GM21723 (cell line): ENCODE results near the gene BCL3.

Experiments
- ATAC-seq: cut with Tn5 transposase; IDR thresholded peaks from one replicate; pipeline ENCODE4 v1.9.1; 2021; ENCODE audit warnings: mild to moderate bottlenecking, moderate library complexity; ENCODE audit not compliant: unreplicated experiment

Gene BCL3

DNA sequence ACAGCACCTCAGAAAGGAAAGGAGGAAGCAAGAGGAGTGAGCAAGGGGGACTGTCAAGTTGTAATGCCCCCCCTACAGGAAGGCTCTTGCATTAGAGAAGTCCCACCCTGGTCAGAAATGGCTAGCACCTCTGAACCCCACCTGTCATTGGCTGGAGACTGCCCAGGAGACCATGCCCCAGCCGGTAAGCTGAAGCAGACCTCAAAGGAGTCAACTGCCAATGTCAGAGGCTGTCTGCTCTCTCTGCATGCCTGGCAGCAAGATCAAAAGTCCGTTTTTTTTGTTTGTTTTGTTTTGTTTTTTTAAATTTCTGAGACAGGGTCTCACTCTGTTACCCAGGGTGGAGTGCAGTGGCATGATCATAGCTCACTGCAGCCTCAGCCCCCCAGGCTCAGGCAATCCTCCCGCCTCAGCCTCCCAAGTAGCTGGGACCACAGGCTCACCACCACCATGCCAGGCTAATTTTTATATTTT, 8.1 kb upstream of the BCL3 start:
- no peak for ATAC-seq

DNA sequence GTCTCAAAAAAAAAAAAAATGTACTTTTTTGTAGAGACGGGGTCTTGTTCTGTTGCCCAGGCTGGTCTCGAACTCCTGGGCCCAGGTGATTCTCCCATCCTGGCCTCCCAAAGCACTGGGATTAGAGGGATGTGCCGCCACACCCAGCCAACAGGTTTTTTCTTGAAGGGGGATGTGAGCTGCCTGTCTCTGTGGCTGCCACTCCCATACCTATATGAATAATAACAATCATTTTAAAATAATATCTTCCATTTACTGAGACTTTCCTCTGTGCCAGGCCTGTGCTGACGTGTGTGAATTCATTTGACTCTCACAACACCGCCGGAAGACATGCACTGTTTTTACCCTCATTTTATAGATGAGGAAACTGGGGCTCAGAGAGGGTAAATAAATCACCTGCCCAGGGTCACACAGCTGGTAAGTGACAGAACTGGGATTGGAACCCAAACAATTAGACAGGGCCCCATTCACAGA, 7.2 kb upstream of the BCL3 start:
- ATAC-seq: no peak

DNA sequence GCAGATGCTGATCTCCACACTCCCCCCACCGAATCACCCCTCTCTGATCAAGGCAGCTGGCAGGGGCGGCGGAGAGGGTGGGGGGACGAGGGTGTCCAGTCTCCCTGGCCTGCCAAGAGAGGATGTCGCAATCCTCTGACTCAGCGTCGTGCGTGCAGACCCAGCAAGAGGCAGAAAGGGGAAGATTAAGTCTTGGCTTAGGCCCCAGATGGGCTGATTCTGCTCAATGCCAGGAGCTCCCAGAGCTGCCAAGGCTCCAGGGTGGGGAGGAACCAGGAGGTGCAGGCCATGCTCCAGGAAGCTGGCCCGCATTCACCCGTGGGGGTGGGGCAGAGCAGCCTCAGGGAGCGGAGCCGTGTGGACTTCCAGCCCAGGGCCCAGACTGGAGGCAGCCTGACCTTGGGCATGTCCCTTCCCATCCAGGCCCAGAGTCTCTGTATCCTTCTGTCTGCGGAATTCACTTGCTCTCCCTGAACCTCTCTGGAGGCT, 6.6 kb upstream of the BCL3 start:
- no peak for ATAC-seq

DNA sequence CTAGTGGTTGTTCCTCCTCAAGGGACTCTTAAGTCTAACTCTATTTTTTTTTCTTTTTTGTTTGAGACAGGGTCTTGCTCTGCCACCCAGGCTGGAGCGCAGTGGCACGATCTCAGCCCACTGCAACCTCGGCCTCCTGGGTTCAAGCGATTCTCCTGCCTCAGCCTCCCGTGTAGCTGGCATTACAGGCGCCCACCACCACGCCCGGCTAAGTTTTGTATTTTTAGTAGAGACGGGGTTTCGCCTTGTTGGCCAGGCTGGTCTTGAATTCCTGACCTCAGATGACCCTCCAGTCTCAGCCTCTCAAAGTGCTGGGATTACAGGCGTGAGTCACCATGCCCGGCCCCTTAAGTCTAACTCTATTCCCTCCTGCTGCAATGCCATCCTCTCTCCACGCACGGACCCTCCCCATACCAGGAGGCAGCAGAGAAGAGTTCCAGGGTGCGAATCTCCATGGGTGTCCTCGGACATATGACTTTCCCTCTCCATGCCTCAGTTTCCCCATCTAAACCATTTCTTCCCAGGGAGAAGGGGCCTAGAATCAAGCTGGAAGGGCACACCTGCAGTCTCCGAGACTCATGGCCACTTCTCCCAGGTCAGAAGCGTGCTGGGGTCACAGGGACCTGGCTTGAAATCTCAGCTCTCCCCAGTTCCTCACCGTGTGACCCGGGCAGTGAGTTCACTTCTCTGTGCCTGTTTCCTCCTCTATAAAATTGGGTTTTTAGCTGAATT, 6.0 kb upstream of the BCL3 start:
- ATAC-seq: no peak

DNA sequence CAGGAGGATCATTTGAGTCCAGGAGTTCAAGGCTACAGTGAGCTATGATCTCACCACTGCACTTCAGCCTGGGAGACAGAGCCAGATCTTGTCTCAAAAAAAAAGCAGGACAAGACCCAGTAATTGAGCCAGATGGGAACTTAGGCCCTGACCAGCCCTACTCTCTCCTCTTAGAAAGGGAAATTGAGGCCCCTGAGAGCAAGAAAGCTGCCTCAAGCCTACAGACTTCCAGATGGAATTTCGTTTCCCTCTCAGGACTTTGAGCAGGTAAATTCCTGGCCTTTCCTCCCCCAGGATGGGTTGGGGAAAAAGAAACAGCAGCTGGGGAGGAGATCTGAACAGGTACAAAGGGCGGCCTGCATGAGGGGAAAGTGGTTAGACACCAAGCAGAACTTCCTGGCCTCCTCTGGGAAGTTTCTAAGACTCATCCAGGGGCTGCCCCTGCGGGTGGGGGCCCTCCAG, 3.6 kb upstream of the BCL3 start:
- ATAC-seq: no peak

DNA sequence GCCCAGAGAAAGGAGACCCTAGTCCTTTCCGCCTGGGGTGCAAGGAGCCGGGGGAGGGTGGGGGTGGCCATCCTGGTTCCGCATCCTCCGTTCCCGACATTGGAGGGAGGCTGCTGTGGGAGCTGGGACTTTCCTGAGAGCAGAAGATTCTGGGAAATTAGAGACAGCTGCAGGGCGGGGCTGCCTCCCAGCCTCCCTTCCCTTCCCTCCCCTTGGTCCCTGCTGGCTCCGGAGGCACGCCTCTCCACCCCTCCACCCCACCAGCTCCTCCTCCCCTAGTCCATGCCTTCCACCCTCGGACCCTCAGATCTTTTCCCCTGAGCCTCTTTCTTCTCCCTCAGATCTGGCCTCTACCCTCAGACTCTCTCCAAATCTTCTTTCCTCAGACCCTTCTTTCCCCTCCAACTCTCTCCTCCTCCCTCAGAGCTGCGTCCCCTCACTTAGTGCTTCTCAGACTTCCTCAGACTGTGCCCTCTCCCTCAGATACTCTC, 3.1 kb upstream of the BCL3 start:
- ATAC-seq: no peak

DNA sequence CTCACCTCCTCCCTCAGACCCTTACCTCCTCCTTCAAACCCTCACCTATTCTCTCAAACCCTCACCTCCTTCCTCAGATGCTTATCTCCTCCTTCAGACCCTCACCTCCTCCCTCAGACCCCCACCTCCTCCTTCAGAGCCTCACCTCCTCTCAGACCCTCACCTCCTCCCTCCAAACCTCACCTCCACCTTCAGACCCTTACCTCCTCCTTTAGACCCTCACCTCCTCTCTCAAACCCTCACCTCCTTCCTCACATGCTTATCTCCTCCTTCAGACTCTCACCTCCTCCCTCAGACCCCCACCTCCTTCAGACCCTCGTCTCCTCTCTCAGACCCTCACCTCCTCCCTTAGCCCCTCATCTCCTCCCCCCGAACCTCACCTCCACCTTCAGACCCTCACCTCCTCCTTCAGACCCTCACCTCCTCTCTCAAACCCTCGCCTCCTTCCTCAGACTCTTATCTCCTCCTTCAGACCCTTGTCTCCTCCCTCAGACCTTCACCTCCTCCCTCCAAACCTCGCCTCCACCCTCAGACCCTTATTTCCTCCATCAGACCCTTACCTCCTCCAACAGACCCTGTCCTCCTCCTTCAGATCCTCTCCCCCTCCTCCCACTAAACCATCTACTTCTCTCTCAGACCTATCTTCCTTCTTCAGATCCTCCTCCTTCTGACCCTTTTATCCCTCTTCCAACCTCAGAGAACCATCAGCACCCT, 2.5 kb upstream of the BCL3 start:
- no peak for ATAC-seq

DNA sequence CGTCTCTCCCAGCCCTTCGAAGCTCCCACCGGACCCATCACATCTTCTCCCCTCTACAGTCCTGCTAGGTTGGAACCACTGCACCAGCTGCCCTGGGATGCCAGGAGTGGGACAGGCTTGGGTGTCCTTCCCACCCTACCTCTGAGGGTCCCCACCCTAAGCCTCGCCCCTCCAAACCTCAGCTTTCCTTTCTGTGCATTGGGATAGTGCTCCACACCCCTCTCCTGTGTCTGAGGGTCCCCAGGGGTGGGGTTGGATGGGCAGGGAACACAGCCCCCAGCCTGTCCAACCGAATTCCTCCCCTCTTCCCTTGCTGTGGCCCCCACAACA, 1.9 kb upstream of the BCL3 start:
- ATAC-seq: no peak

DNA sequence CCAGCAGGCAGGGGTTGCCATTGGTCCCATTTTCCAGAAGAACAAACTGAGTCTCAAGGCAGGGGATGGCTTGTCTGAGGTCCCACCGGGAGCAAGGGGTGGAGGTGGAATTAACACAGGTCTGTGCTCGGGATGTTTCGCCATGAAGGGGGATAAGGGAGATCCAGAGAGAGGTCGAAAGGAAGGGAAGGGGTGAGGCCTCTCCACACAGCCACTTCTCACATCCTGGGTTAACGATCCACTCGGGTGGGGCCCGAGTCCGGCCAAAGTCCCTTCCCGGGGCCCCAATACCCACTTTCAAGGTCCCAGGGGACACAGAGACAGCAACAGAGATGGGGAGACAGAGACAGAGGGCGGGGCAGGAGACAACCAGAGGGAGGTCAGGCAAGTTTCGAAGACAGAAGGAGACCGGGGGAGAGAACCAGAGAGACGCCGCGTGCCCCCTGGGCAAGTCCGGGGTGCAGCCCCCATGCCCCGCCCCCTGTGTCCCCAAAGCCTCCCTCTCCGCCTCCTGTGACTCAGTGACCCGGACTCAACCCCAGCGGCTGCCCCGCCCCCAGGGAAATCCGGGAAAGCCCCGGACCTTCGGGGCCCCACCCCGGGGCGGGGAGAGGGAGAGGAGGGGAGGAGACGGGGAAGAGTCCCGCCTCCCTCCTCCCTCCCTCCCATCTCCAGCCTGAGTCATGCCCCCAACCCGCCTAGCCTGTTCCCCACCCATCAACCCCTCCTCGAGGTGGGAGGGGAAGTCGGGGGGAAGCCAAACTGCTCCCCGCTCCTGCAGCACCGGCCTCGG, 1.4 kb upstream of the BCL3 start:
- peak; percentile 31 for ATAC-seq

DNA sequence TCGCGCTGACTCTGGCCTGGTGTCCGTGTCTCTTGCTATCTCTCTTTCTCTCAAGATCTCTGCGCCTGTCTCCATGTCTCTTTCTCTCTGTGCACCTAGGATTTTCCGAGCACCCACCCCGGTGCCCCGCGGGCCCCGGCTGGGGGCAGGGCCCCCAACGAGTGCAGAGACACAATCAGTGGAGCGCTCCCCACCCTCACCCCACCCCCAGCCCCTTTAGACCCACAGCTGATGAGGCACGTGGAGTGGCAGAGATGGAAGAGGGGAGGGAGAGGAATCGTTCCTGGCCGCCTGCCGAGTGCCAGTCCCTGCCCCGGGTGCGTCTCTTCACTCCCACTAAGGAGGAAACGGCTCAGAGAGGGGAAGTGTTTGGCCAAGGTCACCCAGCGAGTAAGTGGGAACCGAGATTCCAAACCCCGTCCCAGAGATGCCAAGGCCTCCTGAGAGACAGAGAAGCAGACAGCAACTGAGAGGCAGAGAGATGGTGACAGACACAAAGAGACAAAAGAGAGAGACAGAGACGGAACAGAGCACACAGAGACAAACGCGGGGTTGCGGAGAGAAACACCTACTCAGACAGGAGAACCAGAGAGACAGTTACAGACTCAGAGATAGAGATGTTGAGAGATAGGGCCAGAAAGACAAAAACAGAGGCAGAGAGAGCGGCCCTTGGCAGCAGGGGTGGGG, 626 bp upstream of the BCL3 start:
- peak; percentile 16 for ATAC-seq

DNA sequence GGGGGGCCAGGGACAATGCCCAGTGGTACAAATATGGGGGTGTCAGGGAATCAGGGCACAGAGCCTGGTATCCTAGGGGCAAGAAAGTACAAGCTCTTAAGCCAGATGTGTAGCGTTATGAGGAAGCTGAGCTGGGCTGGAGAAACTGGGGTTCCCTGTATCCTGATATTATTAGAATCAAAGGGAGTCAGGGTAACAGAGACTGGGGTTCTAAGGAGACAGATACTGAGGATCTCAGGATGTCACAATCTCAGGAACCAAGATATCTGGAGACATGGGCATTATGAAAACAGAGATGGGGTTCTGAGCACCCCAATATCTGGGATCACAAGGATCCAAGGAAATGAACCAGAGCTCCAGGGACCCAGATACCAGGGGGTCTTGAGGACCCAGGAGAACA, 784 bp downstream of the BCL3 start:
- ATAC-seq: no peak

DNA sequence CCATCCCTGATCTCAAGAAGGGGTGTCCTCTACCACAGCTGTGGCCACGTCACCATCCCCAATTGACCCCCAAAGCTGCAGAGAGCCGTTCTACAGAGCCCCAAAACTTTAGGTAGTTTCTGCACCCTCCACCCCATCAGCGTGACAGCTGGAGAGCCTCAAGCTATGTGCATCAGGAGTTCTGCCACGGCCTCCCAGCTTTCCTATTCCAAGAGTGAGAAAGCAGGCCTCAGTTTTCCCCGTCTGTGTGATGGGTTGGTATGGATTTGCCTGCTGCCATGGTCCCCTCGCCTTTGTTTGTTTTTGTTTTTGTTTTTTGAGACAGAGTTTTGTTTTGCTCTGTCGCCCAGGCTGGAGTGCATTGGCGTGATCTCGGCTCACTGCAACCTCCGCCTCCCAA, 1.5 kb downstream of the BCL3 start:
- no peak for ATAC-seq

DNA sequence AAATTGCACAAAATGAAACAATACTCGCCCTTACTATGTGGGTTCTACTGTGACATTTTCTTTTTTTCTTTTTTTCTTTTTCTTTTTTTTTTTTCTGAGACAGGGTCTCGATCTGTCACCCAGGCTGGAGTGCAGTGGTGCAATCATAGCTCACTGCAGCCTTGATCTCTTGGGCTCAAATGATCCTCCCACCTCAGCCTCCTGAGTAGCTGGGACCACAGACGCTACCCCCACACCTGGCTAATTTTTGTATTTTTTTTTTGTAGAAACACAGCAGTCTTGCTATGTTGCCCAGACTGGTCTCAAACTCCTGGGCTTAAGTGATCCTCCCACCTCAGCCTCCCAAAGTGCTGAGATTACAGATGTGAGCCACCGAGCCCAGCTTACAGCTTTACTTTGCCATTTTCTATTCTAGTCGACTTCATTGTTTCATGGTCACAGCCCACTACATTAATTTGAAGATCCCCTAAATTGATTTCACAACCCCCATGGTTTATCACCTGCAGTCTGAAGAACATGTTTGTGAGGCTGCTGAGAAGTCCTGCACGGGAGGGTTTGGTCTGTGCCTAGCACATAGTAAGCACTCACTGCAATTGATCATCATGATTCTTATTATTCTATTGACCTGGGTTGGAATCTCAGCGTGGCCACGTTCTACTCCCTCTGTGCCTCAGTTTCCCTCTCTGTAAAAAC, 3.8 kb downstream of the BCL3 start:
- no peak for ATAC-seq

DNA sequence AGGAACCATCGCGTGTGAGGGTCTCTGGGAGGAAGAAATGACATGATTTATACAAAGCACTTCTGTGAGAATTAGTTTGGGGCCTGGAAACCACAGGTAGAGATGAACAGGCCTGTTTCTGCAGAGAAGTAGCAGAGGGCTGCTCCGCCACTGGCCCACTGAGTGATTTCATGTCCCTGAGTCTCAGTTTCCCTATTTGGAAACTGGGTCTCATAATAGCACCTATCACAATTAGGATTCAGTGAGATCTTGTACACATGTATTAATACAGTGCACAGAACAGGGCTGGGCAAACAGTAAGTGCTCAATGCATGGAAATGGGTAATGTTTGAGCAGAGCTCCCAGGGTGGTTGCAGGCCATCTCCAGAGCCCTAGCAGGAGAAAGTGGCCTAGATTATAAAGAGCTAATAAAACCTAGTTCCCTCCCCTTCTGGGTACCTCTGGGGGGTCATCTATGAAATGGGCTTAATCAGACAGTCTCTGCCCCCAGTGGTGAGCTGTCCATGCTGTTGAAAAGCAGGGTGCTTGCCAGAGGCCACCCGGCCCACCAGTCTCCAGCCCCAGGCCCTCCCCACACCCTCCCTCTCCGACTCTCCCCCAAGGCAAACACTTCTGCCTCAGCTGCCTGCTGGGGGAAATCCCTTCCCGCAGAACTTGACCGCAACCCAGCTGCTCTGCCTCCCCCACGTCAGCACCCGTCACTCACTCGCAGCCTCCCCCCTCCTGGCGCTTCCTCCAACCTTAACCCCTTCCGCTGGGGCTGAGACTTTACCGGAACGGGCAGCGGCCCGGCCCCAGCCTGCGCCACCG, 4.5 kb downstream of the BCL3 start:
- peak; percentile 62 for ATAC-seq

DNA sequence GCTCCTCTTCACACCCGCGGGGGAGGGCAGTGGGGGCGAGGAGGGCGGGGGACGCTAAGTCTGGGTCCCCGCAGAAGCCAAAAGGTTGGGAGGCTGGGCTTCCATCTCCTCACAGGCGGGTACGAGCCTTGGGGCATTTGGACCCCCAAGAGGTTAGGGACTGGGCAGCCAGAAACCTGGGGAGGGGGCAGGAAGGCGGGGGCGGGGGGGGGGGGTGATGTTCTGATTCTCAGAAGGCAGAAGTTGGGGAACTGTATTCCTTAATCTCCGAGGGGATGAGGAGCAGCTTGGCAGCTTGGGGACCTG, 5.1 kb downstream of the BCL3 start:
- no peak for ATAC-seq

DNA sequence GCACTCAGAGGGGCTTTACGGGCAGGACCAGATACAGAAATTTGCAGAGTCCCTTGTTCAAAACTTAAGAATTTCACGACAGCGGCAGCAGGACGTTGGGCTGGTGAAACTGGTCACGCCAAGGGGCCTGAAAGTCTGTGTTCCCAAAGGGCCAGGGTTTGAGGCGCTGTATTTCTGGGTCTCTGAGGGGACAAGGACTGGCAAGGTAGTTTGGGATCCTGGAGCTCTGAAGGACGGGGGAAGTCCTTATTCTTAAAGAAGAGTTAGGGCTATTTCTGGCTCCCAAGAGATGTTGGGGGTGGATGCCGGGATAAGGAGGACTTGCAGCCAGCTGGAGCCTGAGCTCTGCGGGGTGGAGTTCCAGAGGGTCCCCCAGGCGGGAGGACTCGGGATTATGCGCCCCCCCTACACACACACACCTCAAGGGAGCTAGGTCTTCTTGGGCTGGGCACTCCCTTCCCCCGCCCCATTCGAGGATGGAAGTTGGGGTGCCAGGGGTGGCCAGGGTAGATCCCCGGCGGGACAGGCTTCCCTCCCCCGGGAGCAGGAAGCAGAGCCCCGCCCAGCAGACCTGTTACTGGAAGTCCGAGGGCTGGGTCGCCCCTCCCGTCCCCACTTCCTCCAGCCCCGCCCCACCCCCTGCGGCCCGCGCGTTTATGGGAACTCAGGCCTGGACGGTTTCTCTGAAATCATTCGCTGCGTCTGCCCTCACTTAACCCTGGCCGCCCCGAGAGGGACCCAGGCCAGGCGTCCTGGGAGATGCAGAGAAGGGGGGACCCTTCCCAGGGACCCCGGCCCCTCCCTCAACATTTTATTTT, 5.6 kb downstream of the BCL3 start:
- peak; percentile 35 for ATAC-seq

DNA sequence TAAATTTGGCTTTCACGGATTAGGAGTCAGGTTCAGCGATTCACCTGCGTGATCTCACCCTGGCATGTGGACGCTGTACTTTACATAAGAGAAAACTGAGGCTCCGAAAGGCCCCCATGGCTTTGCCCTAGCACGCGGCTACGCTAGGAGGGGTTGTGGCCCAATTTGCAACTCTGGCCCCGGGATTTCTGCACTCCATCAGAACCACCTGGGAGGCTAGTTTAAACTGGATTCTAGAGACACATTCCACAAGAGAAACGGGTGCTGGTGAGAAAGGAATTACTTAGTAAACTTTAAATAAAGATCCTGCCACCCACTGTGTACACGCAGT, 6.2 kb downstream of the BCL3 start:
- ATAC-seq: no peak

DNA sequence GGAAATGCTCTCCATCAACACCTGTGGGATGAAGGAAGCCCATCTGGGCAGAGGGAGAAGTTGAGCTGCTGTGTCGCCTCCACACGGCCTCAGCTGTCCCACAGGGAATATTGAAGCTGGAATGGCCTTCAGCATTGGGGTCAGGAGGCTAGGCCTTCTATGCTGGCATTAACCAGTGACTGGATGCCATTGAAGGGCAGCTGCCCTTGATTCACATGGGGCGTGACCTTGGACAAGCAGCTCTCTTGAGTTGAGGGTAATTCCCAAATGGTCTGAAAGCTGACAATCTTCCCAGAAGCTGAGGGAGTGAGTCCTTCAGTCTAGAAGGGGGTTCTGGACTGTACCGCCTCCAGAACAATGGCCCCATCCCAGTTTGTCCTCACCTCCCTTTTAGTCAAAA, 6.7 kb downstream of the BCL3 start:
- ATAC-seq: no peak

DNA sequence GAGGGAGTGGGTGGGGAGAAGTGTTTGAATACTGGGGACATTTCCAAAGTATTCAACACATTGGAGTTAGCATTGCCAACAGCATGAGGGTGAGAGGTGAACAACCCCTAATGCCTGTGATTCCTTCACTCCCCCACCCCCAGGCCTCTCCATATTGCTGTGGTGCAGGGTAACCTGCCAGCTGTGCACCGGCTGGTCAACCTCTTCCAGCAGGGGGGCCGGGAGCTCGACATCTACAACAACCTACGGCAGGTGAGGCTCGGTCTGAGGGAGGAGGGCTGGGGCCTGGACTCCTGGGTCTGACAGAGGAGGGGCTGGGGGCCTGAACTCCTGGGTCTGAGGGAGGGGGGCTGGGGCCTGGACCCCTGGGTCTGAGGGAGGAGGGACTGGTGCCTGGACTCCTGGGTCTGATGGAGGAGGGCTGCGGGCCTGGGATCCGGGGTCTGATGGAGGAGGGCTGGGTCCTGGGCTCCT, 7.6 kb downstream of the BCL3 start:
- no peak for ATAC-seq
